ENCODE results near the gene GRK6.
A peak's percentile ranks its signal among the peaks of the same experiment; 100 is the strongest.

GRK6 gene

GRCh38 chr5:177453852-177454396 is 27.4 kb downstream of the GRK6 start:
- DNase-seq (ENCODE audit: low spot score), result no peak

DNA sequence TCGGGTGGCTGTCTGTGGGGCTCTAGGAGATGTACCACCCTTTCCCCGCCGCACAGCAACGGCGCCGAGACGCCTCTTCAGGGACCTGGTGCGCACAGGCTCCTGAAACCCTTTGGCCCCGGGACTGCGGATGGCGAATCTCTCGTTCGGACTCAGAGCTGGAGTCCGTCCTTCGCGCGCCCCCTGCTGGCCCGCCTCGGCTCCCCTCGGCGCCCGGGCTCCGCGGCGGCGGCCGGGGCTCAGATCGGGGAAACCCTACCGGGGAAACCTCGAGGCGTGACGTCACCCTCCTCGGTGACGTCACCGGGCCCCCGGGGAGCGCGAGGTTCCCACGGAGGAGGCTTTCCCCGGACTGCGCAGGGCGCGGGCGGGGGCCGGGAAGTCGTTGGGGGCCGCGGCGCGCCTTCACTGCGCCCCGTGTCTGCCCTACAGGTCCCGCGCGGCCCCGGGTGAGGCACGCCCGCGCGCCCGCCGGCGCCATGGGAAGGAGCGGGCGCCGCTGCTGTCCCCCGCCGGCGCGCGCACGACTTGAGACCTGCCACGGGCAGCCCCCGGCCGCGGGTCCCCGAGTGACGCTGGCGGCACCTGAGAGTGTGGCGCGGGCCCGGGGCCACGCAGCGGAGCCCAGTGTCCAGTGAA is 28.0 kb downstream of the GRK6 start:
- peak; percentile 97 for DNase-seq (ENCODE audit: low spot score)

DNA sequence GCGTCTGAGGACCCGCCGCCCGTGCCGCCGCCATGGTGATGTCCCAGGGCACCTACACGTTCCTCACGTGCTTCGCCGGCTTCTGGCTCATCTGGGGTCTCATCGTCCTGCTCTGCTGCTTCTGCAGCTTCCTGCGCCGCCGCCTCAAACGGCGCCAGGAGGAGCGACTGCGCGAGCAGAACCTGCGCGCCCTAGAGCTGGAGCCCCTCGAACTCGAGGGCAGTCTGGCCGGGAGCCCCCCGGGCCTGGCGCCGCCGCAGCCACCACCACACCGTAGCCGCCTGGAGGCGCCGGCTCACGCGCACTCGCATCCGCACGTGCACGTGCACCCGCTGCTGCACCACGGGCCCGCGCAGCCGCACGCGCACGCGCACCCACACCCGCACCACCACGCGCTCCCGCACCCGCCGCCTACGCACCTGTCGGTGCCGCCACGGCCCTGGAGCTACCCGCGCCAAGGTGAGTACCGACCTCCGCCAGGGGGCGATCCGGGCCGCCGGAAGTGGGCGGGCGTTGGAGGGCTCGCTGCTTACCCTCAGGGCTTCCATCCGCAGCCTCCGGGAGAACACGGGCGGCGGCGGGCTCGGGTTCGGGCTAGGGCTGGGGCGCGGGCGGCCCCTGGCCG is 28.7 kb downstream of the GRK6 start:
- peak; percentile 47 for DNase-seq (ENCODE audit: low spot score)

DNA sequence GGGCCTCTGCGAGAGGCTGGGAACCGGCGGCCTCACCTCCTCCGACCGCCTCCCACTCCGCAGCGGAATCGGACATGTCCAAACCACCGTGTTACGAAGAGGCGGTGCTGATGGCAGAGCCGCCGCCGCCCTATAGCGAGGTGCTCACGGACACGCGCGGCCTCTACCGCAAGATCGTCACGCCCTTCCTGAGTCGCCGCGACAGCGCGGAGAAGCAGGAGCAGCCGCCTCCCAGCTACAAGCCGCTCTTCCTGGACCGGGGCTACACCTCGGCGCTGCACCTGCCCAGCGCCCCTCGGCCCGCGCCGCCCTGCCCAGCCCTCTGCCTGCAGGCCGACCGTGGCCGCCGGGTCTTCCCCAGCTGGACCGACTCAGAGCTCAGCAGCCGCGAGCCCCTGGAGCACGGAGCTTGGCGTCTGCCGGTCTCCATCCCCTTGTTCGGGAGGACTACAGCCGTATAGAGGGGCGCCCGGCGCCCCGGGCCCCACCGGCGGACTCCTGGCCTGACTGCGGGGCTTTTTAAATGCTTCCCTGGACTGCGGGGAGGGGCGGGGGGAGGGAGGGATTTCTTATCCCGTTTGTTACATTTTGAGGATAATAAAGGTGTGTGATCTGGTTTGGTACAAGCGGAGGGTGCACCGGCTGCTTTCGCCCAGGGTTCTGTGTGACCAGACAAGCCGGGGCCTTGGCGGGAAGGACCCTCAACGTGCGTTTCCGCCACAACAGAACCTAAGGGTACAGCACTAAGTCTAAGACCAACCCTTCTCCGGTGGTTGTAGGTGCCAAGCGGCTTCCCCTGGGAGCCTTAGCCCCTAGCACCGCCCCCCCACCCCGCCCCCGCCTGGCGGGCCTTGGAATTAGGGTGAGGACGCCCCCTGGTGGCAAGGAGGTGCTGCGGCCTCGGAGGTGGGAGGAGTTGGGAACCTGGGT is 29.4 kb downstream of the GRK6 start:
- peak; percentile 94 for DNase-seq (ENCODE audit: low spot score)

DNA sequence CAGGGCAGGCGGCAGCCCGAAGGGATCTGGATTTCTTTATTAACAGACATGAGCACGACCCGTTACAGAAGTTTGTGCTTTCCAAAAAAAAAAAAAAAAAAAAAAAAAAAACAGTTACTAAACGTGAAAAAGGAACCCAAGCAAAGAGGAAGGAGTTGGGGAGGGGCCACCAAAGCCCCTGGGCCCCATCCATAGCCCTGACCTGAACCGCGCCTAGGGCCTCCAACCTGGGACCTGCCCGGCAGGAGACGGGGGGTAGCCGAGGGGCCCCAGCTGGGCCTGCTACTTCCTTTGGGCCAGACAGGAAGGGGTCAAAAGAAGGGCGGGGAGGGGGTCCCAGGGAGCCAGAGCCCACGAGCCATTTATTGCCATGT is 30.1 kb downstream of the GRK6 start:
- DNase-seq (ENCODE audit: low spot score), result no peak

DNA sequence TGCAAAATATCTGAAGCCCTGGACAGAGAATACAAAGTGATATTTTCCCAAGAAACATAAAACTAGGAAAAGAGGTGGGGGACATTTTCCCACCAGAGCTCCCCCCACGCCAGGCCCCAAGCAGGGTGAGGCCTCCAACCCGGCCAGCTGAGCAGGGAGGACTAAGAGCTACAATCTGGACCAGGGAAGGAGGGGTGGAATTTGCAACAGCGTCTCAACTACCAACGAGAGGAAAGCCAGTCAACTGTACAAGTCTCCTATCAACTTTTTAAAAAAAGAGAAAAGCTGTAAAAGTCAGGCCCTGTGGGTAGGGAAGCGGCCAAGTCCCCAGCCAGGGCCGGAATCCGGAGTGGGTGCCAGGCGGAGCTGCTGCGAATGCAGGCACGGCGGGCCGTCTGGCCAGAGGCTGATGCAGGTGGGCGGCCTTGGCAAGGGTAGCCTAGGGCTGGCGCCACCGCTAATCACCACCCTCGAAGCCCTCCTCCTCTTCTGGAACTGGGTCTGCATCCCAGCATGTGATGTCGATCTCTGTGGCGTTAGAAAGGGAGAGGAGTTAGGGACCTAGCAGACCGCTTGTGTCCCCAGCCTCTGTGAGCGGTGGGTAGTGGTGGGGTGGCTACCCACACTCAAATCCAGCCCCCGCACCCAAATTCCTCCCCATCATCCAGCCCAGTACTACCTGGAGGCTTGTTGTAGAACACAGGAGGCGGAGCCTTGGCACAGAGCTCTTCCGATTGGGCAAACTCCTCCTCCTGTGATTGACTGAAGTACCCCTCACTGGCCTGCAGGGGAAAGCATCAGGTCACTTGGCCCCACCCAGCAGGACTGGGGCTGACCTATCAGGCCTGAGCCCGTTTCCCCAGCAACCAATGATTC is 30.7 kb downstream of the GRK6 start:
- DNase-seq (ENCODE audit: low spot score), result peak; percentile 98

GRCh38 chr5:177457852-177458681 is 31.6 kb downstream of the GRK6 start:
- no peak for DNase-seq (ENCODE audit: low spot score)

DNA sequence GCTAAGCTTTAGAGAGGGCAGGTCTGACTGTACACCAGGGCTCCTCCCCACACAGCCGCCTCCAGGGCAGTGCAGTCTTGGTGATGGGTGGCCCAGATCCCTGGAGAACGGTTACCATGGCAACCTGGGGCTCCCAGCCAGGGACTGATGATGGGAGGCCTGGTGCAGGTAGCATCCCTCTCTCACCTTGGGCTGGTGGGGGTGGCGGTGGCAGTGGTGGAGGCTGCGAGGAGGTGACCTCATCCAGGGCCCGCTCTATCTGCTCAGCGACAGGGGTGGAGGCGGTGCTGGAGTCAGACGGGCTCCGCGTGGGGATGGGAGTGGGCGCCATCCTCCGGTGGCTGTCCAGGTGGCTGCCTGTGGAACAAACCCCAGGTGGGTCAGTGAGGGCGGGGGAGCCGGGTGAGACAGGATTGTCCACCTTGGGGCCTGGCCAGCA is 32.5 kb downstream of the GRK6 start:
- no peak for DNase-seq (ENCODE audit: low spot score)

GRCh38 chr5:177459357-177459756 is 32.9 kb downstream of the GRK6 start:
- DNase-seq (ENCODE audit: low spot score), result no peak

GRCh38 chr5:177459819-177460628 is 33.5 kb downstream of the GRK6 start:
- DNase-seq (ENCODE audit: low spot score), result no peak

DNA sequence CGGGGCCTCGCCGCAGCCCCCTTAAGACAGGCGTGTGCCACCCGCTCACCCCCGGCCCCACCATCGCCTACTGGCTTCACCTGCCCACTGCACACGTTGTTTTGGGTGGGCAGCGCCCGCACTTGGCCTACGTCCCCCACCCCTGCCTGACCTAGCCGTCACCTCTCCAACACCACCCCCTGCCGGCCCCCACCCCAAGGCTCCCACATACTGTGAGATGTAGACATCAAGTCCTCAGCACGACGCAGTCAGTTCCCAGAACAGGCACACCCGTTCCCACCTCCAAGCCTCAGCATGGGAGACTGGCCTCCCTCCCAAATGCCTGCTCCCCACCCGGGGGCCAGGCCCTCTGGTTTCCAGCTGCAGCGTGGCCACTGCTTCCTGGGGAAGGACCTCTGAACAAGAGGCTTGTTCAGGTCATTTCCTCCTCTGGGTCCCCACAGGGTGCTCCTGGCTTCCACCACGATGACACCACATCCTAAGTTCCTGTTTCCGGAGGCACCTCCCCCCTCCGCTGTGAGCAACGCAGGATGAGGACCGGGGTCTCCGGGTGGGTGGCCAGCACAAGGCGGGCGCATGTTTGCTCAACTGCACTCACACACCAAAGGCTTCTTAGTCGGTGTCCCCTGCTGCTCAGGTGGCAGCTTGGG is 35.7 kb downstream of the GRK6 start:
- DNase-seq (ENCODE audit: low spot score), result no peak

DNA sequence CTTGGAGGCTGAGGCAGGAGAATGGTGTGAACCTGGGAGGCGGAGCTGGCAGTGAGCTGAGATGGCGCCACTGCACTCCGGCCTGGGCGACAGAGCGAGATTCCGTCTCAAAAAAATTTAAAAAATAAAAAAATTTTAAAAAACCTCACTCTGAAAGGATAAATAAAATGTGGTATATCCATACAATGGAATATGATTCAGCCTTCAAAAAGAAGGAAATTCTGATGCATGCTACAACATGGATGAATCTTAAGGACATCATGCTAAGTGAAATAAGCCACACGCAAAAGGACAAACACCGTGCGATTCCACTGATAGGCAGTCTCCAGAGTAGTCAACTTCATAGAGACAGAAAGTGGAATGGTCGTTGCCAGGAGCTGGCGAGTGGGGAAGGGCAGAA is 38.6 kb downstream of the GRK6 start:
- DNase-seq (ENCODE audit: low spot score), result no peak

- DNase-seq (ENCODE audit: low spot score), result no peak
Measured at GRCh38 chr5:177466861-177467260, 40.4 kb downstream of the GRK6 start.

- DNase-seq (ENCODE audit: low spot score), result no peak
Measured at GRCh38 chr5:177467436-177467835, 41.0 kb downstream of the GRK6 start.

GRCh38 chr5:177468329-177468684 is 41.8 kb downstream of the GRK6 start:
- DNase-seq (ENCODE audit: low spot score), result no peak

DNA sequence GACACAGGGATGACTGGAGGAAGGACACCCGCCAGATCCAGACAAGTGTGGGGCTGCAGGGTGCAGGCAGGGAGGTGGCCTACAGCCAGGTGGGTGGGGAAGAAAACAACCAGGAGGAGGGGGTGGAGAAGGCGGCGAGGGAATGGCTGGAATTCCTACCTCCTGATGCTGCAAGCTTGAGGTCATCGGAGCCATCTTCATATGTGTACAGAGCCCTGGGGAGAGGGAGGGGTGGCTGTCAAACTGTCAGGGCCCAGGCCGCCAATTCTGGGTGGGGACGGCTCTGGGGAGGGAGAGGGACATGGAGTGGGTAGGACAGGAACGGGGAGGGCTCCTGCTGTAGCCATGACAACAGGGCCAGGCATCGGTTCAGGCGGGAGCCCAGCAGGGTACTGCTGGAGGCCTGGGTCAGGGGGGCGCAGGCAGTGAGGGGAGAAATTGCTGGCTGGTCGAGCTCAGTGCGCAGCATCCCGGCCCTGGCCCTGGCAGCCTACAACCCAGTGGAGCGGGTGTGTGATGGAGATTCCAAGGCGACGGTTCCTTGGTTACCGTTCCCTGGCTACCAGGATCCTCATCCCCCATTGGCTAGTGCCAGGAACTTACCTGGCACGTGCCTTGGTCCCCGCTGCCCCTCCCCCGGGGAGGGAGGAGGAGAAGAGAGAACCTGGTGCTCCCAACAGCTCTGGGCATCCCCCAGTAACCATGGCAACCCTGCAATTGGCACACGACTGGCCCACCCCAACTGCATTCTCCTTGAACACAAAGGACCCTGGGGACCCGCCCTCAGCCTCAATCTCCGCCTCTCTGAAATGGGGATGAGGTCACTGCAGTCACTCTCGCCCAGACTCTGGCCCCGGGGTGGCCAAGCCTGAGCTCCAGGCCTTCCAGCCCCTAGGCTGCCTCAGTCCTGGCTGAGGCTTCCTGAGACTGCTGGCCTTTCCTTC is 42.5 kb downstream of the GRK6 start:
- peak; percentile 68 for DNase-seq (ENCODE audit: low spot score)

- DNase-seq (ENCODE audit: low spot score), result no peak
Measured at GRCh38 chr5:177469750-177470525, 43.5 kb downstream of the GRK6 start.

Data from AG08395 (cell line).